HG03175 (cell line): Measurements from ENCODE around the gene MAFG.

Experiments used
- ATAC-seq: cut with Tn5 transposase; IDR thresholded peaks from one replicate; pipeline ENCODE4 v1.9.1; 2021; ENCODE audit warnings: mild to moderate bottlenecking, moderate library complexity; ENCODE audit not compliant: unreplicated experiment

MAFG gene

DNA sequence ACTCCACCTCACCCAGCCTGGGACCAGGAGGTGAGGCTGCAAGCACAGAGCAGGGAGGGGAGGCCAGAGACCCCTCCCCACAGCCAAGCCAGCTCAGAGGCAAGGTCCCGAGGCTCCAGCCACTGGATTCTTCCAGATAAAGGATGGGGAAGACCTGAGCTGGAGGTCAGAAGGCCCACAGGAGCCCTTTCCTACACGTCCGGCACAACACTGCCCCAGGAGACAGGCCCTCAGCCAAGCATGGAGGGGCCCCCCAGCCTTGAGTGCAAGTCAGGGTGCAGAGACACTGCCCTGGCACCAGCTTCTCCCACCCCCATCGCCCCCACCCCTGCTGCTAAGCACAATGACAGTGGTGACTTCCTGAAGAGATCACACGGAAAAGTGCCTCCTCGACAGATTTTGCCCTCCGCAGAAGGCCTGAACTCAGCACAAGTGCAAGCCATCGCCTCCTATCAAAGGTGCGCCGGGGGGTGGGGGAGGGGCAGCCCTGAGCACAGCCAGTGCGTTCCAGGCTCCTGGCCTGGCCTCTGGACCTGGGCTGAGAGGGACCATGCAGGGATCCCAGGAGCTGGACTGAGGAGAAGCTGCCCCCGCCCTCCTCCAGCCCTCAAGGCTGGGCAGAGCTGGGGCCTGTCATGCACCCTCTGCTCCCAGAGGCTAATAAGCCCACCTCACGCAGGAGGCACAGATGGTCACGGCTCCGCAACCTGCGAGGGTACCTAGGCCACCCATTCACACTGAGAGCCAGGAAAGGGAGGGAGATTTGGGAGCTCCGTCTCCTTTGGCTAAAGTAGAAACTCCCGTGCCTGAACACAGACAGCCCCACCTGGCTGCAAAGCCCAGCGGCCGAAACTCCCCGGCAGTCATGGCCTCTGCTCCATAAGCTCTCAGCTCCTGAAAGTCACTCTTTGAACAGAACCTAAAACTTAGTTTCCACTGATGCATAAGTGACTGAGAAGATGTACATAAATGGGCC is 2.7 kb downstream of the MAFG start:
- no peak for ATAC-seq

DNA sequence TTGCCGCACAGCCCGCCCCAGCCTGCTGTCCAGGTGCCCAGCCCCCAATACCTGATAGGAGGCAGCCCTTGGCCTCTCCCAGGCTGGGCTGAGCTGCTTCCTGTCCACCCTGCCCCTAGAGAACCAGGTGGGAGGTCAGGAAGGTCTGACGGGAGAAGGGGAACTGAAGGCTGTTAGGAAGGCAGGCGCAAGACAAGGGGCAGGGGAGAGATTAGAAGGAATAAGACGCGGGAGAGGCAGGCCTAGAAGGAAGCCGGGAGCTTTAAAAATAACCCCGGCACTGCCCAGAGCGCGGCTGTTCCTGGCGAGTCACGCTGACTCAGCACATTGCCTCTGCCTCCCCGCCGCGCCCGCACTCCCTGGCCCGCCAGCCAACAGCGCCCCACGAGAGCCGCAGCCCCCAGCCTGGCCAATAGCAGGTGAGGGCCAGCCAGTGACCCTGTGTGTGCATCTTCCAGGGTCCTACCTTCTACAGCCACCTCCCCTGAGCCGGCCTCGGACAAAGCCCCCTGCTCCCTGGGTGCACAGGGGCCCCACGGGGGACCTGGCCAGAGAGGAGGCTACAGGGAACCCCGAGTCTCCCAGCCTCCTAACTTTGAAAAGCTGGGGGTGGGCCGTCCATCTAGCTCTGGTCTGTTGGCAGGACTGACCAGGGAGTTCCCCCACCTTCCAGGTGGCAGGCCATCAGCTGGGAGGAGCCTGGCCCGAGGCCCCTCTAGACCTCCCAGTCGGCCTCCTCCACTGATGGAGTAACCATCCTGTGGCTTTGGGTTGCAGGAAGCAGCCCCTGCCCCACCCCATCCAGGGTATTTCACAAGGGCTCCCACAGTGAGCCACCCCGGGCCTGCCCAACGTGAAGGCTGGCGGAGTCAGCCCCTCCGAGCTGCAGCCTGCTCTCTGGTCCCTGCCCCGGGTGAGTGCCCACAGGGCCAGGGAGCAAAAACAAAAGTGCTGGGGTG is 4.0 kb downstream of the MAFG start:
- no peak for ATAC-seq

DNA sequence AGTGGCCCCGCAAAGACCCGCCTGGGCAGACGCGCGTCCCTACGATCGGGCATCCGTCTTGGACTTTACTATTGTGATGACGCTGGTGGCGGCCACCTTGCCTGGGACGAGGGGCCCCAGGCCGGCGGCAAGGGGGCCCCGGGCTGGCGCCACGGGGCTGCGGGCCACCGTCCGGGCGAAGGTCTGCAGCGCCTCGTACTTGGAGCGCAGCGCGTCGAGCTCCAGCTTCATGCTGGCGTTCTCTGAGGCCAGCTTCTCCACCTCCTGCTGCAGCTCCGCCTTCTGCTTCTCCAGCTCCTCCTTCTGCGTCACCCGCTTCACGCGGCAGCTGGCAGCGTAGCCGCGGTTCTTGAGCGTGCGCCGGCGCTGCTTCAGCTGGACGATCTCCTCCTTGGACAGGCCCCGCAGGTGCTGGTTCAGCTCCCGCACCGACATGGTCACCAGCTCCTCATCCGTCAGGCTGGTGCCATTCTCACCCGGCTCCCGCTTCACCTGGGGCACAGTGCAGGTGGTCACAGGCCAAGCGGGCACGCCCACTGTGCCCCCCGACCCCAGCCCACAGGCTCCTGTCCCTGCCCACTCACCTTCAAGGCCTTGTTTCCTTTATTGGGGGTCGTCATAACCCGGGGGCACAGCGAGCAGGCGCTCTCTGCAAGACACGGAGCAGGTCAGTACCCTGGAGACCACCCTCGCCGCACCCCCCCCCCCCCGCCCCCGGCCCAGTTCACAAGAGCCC is 4.8 kb downstream of the MAFG start:
- no peak for ATAC-seq

- ATAC-seq = no peak
Observed at GRCh38 chr17:81921996-81922565, 5.5 kb downstream of the MAFG start.

GRCh38 chr17:81921537-81921862 is 6.0 kb downstream of the MAFG start:
- no peak for ATAC-seq

- ATAC-seq = no peak
Observed at GRCh38 chr17:81920612-81921536, 6.7 kb downstream of the MAFG start.

DNA sequence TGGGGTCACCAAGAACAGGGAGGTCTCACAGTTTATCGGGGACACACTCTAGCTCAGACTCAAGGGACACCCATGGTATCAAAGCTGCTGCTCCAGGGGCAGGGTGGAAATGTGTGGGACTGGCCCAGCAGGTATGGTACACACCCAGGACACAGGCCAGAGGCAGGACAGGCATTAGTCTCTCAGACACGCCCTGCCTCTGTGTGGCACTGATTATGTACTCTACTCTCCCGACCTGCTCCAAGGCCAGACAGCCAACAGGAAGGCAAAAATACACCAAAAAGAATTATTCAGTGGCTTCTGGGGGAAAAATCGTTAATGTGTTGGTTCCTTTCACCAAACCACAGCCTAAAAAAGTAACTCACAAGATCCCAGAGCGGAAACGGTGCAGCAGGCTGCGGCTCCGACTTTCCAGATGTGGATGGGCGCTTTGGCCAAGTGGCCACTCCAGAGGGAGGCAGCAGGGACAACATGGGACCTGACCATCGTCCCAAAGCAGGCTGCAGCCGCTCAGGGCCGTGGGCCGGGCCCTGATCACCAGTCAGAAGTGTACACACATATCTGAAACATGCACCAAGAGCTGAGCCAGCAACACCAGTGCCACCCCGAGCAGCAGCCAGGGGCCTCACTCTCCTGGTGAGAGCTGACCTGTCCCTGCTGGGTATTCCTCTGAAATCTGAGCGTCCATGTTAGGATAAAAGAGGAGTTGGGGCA is 8.5 kb downstream of the MAFG start:
- no peak for ATAC-seq

DNA sequence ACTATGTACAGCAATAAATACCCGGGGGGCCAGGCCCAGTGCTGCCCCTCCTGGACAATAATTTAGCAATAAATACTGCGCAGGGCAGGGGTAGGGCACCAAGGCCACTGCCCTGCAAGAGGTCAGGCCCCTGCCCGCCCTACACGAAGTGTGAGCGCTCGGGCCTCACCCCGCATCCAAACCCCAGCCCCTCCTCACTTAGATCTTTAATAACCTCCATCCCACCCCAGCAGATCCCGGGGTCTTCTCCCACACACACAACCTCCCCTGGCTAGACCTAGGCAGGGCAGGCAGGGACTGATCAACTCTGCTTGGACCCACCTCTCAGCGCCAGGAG is 9.2 kb downstream of the MAFG start:
- peak; percentile 9 for ATAC-seq

GRCh38 chr17:81917565-81918332 is 9.8 kb downstream of the MAFG start, which contains the start of gene SIRT7:
SIRT7 (minus strand) TSS chr17:81918176; CDS start chr17:81918131, 45 bp downstream.
- ATAC-seq = peak; percentile 74

- ATAC-seq = no peak
Observed at GRCh38 chr17:81916234-81917001, 11.1 kb downstream of the MAFG start.

GRCh38 chr17:81915331-81915730 is 12.2 kb downstream of the MAFG start:
- no peak for ATAC-seq

DNA sequence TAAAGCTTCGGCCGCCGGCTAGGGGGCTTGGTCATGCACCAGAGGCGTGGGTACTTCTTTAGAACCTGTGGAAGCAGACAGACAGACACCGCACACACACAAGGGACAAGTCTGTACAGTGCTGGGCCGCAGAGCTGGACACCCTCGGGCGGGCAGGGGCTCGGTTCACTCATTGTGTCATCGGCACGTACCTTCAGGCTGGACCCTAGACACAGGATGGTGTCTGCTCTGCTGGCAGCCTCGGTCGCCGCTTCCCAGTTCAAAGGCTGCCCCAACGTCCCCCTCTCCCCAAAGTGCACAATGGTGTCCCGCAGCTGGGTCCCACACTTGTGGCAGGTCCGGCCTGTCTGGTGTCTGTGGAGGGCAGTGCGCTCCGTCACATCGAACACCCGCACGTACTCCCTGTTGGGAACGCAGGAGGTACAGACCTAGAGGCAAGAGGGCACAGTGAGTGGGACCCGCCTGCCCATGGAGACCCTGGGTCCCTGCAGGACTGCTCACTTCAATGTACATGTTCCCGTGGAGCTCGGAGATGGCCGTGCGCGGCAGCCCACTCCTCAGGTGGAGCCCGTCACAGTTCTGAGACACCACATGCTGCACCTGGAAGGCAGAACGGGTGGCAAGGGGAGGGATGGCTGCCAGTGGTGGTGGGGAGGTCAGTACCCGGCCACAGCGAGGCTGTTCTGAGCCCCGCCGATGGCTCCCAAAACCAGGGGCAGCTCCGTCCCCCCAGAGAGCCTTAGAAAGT is 13.3 kb downstream of the MAFG start:
- ATAC-seq = no peak

DNA sequence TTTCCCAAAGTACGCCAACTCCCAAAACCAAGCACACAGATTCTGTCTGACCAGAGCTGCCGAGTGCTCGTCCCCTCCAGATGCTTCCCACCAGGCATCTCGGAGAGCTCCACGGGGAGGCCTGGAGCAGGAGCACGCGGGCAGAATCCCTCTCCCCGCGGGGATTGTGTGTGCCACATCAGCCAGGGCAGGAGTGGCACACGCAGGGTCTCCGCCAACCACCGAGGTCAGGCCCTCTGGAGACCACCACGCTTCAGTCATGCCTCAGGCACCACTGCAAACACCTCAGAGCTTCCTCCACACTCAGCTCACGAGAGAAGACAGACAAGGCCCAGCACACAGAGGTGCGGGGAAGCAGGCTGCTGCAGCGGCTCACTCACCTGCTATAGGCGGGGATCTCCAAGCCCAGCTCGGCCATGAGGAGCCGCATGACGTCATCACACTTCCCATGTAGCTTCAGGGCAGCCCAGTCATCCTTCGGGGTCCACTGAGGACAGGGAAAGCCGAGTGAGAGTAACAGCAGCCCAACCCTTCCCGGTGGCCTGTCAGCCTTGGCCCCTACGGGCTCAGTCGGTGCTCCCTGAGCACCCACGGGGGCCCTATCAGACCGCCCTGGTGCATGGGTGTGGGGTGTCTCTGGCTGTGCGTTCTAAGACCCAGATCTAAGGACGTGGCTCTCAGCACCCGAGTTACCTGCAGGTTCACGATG is 14.0 kb downstream of the MAFG start:
- no peak for ATAC-seq

- ATAC-seq = no peak
Observed at GRCh38 chr17:81912441-81913309, 14.9 kb downstream of the MAFG start.

- no peak for ATAC-seq
Observed at GRCh38 chr17:81911969-81912368, 15.6 kb downstream of the MAFG start.
